Activated T-helper 1 cell treated with Interleukin-2 at 50 U/mL for 16 hours (primary cell): ENCODE results near the gene SAMD14.

Source experiments
- DNase-seq: peaks from one replicate; pipeline ENCODE4 v3.0.0-alpha.2; 2020; ENCODE audit warnings: low read depth

The SAMD14 gene

DNA sequence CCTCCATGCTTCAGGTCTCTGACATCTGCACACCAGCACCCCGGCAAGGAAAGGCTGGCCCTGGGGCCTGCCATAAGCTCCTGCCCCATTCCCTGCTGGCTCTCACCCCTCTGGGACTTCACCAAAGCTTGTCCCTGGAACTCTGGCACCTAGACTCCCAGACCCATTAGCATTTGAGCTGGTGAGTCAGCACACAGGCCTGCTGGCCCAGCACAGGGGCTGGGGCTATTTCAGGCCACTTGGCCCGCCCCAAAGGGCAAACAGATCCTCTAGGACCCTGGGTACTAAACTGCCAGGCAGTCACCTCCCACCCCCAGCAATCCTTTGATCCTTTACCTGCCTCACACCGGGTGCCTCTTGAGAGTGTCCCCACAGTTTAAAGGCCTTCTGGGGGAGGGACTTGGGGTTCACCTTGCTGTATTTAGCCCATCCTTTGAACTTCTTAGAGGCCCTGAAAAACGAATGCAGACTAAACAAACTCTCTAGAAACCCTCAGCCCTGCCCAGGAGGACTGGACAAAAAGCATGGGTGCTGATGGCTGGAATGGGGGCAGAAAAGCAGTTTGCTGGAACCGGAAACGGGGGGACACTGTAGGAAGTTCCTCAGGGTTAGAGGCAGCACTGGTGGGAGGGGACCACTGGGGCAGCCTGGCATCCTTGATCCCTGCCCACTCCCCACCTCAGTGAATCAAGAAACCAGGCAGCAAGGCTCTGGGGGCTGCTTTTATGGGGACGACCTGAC lies 3.2 kb upstream of the SAMD14 start:
- no peak for DNase-seq

DNA sequence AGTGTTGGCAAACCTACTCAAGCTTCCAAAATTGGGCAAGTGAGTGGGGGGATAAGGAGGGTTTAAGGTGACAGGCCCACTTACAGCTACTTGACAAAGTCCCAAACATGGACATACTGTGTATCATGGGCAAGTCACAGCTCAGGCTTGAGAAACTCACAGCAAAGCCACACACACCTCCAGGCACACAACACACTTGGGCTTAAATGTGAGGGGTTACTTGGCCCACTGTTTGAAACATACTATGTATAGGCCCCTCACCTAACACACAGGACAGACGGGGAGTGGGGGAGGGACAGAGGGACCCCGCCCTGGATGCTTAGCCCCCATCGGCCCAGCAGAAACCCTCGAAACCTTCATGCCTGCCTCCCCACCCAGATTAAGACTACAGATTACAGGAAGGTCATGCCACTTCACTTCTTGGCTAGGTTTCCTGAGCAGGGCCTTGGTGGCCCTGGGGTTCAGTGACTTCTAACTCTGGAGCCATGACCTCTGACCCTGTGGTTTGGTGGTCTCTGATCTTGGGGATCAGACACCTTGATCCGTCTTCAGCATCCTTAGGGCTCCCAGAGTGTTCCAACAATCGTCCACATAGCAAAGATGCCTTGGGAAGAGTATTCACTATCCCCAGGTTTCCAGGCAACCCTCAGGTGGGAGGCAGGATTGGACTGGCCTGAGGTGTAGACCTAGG lies 2.3 kb upstream of the SAMD14 start:
- no peak for DNase-seq

DNA sequence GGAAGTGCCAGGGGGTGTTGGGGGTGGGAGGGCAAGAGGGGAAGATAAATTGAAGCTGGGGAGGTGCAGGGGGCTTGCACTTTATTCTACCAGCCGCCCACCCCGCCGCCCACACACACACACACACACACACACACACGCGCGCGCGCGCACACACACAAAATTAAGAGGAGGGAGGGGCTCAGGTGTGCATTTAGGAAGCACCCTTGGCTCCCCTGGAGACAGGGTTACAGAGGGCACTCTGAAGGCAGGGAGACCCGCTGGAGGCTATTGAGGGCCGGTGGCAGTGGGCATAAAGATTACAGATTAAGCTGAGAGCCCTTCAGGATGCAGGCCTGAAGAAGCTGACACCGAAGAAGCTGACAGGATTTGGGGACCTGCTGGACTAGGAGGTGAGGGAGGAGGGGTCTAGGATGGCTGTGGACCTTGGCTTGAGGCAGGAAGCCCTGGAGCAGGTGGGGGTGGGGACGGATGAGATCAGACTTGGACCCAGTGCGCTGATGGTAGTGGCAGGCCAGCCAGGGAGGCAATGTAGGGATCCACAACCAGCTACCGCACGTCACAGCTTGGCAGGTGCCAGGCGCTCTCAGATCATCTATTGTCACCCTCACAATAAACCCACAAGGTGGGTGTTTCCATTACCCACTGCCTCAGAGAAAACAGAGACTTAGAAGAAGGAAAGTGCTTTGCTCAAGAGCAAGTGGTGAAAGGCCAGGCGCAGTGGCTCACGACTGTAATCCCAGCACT lies 772 bp upstream of the SAMD14 start:
- DNase-seq, result no peak

DNA sequence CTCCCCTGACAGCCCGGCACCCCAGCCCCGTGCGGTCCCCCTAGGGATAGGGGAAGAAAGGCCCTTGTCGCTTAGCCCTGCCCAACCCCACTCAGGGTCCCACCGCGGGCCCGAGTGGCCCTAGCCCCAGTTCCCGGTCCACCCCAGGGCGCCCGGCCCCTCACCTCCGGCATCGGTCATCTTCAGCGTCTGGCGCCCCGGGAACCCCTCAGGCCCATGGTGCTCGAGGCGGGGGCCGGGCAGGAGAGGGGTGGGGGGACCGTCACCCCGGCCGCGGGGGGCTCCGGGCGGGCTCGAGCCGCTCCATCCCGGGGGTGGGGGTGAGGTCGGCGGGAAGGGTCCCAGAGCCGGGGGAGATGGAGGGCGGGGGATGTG lies 620 bp downstream of the SAMD14 start:
- DNase-seq, result no peak

- DNase-seq, result no peak
Measured at GRCh38 chr17:50128441-50129352, 1.3 kb downstream of the SAMD14 start.

DNA sequence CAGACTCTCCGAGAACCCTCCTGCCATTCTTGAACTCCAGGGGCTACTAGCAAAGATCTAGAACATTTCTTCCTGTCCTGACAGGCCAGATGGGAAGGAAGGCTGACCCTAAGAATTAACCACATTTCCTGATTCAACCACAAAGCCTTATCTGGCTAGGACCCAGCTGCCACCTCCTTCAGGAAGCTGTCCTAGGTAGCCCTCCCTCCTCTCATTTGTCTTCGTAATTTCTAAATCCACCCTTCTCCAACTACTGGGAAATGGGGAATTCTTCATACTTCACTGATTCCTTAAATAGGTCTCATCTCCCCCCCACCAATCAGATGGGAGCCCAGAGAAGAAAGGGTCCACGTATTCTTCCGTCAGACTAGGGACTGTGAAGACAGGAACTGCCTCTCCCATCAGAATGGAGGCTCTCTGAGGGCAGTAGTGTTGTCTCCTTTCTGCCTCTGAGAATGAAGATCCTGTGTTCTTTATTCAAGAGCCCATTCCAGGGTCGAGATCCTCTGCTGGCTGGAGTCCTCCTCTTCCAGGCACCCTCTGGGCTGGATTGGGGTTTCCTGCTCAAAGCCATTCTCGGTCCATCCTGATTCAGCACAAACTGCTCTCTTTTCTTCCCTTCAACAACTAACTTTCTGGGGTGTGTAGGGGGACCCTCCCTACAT lies 2.1 kb downstream of the SAMD14 start:
- DNase-seq, result no peak

DNA sequence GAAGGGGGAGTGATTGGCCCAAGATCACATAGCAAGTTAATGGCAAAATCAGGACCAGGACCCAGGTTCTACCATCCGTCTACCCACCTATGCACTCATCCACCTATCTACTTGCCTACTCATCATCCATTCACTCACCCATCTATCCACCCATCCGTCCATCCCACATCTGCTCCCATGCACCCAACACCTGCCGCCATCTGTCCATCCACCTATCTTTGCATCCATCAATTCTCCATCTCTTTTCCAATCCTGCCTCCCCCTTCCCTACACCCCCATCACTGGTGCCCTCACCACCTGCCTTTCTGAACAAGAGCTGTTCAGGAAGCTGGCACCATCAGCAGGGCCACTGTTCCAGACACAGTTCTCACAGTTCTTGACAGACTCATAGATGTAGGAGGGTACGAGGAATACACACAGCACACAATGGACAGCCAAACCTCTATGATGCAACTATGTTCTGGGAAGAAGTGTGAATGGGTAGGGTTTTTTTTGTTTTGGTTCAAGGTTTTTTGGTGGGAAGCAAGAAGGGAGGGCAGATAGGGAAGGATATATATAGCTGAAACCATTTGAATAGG lies 4.5 kb downstream of the SAMD14 start:
- DNase-seq, result no peak

DNA sequence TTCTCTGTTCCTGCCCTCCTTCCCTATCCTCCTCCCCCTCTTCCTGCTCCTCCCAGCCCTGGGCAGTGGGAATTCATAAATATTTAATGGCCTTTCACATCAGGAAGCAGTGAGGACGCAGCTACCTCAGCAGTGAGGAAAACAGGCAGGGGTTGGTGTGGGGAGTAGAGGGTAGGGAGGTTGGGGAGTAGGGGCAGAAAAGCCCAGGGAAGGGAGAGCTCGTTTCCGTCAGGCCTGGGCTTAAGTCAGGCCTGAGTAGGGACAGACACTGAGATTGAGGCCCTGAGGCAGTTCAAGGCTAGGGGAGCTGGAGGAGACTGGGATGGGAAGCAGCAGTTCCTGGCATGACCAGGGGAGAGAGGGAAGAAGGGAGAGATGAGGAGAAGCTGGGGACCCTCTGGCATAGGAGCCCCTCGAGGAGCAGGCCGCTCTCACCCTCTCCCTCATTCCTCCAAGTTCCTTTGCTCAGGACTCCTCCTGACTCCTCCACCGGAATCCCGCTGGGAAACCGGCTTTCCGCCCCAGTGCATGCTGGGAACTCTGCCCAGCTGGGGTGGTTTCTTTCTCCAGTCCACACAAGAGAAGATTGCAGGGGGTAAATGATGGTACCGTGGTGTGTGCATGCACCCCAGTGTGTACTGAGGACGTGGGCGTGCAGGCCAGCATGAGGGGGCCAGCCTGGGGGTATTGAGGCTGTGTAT lies 6.2 kb downstream of the SAMD14 start:
- no peak for DNase-seq

DNA sequence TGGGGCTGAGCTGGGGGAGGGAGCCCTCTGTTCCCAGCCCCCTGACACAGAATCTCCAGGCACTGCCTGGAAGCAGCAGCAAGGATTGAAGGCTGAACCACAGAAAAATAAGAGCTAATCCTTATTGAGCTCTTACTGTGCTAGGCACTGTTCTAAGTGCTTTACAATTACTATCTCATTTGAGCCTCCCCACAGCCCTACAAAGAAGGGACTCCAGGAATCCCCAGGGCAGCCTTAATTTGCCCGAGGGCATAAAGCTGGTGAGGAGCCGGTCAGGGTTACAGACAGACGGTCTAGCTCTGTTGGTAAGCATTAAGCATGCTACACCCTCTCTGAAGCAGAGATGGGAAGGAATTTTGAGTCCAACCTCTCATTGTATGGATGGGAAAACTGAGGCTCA lies 7.0 kb downstream of the SAMD14 start:
- DNase-seq, result no peak

DNA sequence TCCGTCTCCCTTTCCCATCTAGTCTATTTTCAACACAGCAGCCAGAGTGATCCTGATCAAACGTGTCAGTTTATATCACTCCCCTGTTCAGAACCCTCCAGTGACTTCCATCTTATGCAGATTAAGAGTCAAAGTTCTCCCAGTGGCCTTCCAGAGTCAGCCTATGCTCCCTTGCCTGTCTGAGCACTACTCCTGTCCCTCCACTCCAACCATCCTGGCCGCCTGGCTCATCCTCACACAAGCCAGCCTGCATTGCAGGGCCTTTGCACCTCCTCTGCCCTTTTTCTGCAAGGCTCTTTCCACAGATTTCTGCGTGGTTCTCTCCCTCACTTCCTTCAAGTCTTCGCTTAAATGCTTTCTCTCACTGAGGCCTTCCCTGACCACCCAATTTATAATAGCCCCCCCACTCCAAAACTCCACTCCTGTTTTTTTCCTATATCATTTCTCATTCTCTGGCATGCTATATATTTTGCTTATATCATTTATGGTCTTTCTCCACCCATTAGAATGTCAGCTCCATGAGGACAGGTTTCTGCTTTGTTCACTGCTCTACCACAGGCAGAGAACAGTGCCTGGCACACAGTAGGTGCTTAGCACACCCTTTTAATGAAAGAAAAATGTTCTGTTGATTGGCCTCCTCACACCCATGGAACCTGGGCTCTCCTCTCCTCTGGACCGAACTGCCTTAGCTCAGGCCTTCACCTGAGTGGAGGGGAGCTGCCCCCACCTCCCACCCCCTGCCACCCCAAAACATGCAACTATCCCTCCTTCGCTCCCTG lies 9.3 kb downstream of the SAMD14 start:
- DNase-seq, result no peak

- DNase-seq, result no peak
Measured at GRCh38 chr17:50118828-50119218, 11.1 kb downstream of the SAMD14 start.

DNA sequence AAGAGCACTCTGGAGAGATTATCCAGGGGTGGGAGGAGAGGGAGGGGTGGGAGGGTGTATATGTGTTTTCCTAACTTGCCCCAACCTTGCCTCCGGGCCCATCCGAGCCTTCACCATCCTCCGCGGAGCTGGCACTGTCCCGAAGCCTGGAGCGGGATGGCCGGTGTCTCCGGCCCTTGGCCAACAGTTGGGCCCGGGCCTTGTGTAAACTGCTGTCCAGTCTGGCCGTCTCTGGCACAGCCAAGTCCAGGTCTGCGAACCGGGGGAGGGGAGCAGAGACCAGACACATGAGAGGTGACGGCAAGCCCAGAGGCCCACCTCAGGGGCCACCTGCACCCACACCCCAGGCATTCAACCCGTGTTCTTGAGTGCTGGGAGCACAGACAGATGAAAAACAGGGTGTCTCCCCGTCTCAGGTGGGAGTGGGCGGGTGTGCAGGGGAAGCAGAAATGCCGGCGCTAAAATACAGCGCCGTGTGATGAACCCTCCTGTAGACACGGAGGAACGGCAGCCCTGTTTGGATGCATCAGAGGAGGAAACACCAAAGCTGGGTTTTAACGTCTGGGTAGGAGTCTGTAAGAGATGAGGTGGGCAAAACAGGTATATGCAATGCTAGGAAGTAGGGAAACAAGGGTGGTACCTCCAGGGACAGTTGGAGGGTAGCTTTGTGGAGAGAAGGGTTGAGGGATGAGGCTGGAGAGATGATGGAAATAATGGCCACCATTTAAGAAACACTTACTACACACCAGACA lies 11.7 kb downstream of the SAMD14 start:
- no peak for DNase-seq

DNA sequence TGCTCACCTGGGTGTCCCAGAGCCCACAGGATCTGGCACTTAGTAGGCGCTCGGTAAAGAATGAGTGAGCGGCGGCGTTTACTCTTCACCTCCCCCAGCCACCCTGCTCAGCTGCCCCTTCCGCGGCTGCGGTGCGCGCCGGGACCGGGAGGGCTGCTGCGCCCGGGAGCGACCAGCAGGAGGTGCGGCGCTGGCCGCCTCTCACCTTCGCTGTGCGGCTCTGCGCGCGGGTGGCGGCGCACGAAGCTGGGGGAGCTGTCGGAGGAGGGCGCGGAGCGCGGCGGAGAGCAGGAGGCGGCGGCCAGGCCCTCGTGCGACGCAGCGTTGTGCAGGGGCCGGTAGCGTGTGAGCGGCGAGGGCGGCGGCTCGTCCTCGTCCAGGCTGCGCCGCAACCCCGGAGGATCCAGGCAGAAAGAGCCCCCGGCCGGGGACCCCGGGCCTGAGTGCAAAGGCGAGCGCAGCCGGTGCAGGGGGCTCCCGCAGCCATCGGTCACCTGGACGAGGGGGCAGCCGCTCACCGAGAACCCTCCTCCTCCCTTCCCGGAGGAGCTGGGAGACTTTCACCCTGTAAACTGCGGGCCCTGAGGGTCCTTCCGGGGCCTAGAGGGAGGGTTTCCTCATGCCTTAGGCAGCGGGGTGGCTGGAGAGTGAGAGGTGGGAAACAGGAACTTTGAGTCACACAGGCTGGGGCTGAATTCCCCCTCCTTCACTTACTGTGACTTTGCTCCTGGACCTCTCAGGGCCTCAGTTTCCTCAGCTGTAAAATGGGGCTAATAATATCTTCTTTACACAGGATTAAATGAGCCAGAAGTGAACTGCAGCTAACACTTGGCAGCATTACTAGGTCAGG lies 12.5 kb downstream of the SAMD14 start:
- DNase-seq, result peak; percentile 52

- no peak for DNase-seq
Measured at GRCh38 chr17:50115756-50116155, 14.2 kb downstream of the SAMD14 start.

GRCh38 chr17:50114849-50115357 lies 15.1 kb downstream of the SAMD14 start:
- DNase-seq, result no peak

DNA sequence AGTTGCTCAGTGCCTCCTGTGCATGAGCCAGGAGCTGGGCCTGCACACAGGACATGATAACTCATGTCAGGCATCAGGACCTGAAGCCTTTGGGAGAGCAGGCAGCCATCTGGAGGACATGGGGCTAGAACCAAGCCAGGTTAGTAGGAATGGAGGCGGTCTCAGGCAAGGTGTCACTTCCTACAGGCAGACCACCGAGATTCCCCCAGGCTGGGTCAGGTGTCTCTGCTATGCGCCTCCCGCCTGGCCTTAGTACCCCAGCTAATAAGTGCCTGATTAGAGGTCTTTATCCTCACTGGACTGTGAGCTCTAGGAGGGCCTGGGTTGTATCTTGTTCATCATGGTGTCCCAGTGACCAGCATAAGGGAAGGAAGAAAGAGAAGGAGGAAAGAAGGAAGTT lies 15.6 kb downstream of the SAMD14 start:
- no peak for DNase-seq

DNA sequence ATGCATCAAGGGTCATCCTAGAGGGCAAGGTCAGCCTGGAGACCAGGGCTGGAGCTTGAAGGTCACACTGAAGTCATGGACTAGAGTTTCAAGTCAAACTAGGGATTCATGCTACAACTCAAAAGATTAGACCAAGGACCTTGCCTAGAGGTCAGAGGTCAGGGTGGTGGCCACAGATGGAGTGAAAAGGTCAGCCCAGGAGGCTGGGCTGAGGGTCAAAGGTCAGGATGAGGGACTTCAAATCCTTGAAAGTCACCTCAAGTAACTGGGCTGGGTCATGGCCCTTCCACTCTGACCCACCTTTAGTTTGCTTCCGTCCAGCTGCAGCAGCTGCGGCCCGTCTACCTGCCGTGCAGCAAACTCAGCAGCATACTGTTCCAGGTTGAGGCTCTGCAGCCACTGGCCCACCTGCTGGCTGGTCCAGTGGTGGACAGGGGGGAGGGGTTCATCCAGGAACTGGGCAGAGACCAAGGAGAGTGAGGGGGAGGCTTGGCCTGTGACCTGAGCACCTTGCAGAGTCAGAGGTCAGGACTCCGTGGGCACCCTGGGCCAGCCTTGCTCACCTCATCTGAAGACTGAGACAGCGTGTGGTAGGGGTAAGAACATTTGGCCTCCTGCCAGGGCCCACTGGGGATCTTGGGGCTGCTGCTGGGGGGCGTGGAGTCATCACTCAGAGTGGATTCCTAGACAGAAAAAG lies 16.2 kb downstream of the SAMD14 start:
- DNase-seq, result no peak
